Measurements from ENCODE around the gene LARP4B.

DNA sequence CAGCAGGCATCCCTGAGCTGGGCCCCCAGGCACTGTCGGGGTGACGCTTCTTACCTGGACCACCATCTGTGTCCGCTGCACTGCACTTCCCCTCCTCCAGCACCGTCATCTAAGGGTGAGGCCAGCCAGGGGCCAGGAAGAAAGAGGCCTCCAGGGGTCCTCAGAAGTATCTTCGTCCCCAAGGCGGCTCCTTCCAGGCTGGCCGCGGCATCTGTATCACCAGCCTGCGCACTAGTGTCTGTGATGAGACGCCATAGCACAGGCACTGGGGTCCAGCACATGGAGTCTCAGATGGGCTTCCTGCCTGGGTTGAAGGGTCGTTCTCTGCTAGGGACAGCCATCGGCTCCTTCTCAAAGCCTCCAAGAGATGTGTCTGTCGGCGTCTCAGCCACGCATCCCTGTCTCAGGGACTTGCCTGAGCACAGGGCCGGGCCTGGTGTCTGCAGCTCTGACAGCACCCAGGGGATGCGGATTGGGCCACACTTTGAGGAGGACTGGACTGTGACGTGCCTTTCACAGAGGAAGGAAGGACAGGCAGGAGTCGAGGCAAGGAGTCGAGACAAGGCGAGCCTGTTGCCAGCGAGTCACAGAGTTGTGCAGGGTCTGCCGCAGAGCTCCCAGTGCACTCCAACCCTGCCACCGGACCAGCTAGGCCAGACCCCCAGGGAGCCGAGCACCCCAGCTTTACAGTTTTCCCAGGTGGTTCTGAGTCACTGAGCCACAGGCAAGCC is 140.5 kb downstream of the LARP4B start:
- TF ChIP-seq RAD21 (conservative IDR thresholded peaks at IDR 0.05 in 1 of 2, IDR thresholded peaks at IDR 0.05 in 1 of 2) (no peak), RCOR1 (IDR thresholded peaks at IDR 0.05; ENCODE audit: low read depth, low read length) (no peak), SMC3 (IDR thresholded peaks at IDR 0.05) (no peak), FOSL2 (IDR thresholded peaks at IDR 0.05) (no peak), FOSL2 (CRISPR knock-in tag; IDR thresholded peaks at IDR 0.05) (no peak), CEBPB (IDR thresholded peaks at IDR 0.05) (no peak), RNF2 (IDR thresholded peaks at IDR 0.05; ENCODE audit: borderline replicate concordance, low read depth) (no peak), CHD2 (IDR thresholded peaks at IDR 0.05; ENCODE audit: low read length, partially characterized antibody) (no peak), POLR2A (IDR thresholded peaks at IDR 0.05; ENCODE audit: low read length) (no peak)
- TF ChIP-seq, protein P1, sequence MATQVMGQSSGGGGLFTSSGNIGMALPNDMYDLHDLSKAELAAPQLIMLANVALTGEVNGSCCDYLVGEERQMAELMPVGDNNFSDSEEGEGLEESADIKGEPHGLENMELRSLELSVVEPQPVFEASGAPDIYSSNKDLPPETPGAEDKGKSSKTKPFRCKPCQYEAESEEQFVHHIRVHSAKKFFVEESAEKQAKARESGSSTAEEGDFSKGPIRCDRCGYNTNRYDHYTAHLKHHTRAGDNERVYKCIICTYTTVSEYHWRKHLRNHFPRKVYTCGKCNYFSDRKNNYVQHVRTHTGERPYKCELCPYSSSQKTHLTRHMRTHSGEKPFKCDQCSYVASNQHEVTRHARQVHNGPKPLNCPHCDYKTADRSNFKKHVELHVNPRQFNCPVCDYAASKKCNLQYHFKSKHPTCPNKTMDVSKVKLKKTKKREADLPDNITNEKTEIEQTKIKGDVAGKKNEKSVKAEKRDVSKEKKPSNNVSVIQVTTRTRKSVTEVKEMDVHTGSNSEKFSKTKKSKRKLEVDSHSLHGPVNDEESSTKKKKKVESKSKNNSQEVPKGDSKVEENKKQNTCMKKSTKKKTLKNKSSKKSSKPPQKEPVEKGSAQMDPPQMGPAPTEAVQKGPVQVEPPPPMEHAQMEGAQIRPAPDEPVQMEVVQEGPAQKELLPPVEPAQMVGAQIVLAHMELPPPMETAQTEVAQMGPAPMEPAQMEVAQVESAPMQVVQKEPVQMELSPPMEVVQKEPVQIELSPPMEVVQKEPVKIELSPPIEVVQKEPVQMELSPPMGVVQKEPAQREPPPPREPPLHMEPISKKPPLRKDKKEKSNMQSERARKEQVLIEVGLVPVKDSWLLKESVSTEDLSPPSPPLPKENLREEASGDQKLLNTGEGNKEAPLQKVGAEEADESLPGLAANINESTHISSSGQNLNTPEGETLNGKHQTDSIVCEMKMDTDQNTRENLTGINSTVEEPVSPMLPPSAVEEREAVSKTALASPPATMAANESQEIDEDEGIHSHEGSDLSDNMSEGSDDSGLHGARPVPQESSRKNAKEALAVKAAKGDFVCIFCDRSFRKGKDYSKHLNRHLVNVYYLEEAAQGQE (IDR thresholded peaks at IDR 0.05) = no peak
- TF ChIP-seq, protein P2, sequence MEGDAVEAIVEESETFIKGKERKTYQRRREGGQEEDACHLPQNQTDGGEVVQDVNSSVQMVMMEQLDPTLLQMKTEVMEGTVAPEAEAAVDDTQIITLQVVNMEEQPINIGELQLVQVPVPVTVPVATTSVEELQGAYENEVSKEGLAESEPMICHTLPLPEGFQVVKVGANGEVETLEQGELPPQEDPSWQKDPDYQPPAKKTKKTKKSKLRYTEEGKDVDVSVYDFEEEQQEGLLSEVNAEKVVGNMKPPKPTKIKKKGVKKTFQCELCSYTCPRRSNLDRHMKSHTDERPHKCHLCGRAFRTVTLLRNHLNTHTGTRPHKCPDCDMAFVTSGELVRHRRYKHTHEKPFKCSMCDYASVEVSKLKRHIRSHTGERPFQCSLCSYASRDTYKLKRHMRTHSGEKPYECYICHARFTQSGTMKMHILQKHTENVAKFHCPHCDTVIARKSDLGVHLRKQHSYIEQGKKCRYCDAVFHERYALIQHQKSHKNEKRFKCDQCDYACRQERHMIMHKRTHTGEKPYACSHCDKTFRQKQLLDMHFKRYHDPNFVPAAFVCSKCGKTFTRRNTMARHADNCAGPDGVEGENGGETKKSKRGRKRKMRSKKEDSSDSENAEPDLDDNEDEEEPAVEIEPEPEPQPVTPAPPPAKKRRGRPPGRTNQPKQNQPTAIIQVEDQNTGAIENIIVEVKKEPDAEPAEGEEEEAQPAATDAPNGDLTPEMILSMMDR (IDR thresholded peaks at IDR 0.05) = no peak

All from A549 (cell line).